22Rv1 (cell line): ENCODE data around the gene ALKBH5.

Experiments used
- ZFX ChIP-seq: fragments of 450-650 bp; IDR thresholded peaks from 2 replicates; pipeline ENCODE4 v1.6.1; 2017; ENCODE audit warnings: antibody characterized with exemption, borderline replicate concordance
- TF ChIP-seq, protein P1 (sequence below): fragments of 450-650 bp; IDR thresholded peaks from 2 replicates; pipeline ENCODE4 v1.5.1; 2017; ENCODE audit warnings: mild to moderate bottlenecking

GRCh38 chr17:18252160-18252559 is 68.5 kb downstream of the ALKBH5 start:
- TF ChIP-seq, protein P1, sequence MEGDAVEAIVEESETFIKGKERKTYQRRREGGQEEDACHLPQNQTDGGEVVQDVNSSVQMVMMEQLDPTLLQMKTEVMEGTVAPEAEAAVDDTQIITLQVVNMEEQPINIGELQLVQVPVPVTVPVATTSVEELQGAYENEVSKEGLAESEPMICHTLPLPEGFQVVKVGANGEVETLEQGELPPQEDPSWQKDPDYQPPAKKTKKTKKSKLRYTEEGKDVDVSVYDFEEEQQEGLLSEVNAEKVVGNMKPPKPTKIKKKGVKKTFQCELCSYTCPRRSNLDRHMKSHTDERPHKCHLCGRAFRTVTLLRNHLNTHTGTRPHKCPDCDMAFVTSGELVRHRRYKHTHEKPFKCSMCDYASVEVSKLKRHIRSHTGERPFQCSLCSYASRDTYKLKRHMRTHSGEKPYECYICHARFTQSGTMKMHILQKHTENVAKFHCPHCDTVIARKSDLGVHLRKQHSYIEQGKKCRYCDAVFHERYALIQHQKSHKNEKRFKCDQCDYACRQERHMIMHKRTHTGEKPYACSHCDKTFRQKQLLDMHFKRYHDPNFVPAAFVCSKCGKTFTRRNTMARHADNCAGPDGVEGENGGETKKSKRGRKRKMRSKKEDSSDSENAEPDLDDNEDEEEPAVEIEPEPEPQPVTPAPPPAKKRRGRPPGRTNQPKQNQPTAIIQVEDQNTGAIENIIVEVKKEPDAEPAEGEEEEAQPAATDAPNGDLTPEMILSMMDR: no peak
- TF ChIP-seq ZFX: no peak
